Lower lobe of right lung (tissue), 2 donors: ENCODE measurements around the gene LRRC8C. TPM values are rescaled to one million over a fixed set of nuclear protein-coding genes. Genes with fewer than 3 reads are reported as not detected.
"Not testable (repeated sequence)": the region's sequence is repeated elsewhere in the genome, so short reads cannot be mapped to it uniquely, and the experiment has no call there.

Experiments
- ATAC-seq, 2 donors: fragments of 200-7000 bp; cut with Tn5 transposase; one replicate each; pipeline ENCODE4 v1.9.1; 2020 to 2022; ENCODE audit warnings: mild to moderate bottlenecking in 2 of 2, moderate library complexity in 2 of 2
- DNase-seq: peaks from one replicate; pipeline ENCODE4 v3.0.0-alpha.2; 2020
- H3K27ac ChIP-seq: fragments of 200-600 bp; one replicate; pipeline ENCODE4 v1.8.0; 2022
- H3K27me3 ChIP-seq: fragments of 200-600 bp; one replicate; pipeline ENCODE4 v1.8.0; 2022; ENCODE audit warnings: low read depth
- H3K36me3 ChIP-seq: fragments of 200-600 bp; one replicate; pipeline ENCODE4 v1.8.0; 2022; ENCODE audit warnings: mild to moderate bottlenecking
- H3K4me1 ChIP-seq: fragments of 200-600 bp; one replicate; pipeline ENCODE4 v1.8.0; 2022
- H3K4me3 ChIP-seq: fragments of 200-600 bp; one replicate; pipeline ENCODE4 v1.8.0; 2022; ENCODE audit warnings: mild to moderate bottlenecking
- H3K9me3 ChIP-seq: fragments of 200-600 bp; one replicate; pipeline ENCODE4 v1.8.0; 2022
- intact Hi-C: fragments of 100-400 bp; cut with DNase I; formaldehyde crosslinking; loops from one replicate; pipeline ENCODE4 v1.11.0; 2022
- total RNA-seq: library from RNA; stranded (reverse); fragmentation: NEBNext Ultra II Directional; extraction: Animal tissue kit (Norgen Biotek cat#: 25700); gene quantifications from one replicate; pipeline ENCODE4 v1.2.1, GENCODE V29; 2021
- TF ChIP-seq, protein P1 (sequence below): fragments of 200-600 bp; IDR thresholded peaks from one replicate; pipeline ENCODE4 v1.8.0; 2022; ENCODE audit warnings: antibody characterized with exemption, mild to moderate bottlenecking
- donor health status: DM: no; HTN: yes; CAD: no; lungs with severe emphysema.

LRRC8C gene
- total RNA-seq, 1 donor from 2014 or later = 13.0 TPM

GRCh38 chr1:89622895-89623294 is 10.0 kb upstream of the LRRC8C start:
- Histone ChIP-seq H3K27me3 (no peaks in the 10 kb centered on the region), H3K4me1 (no peaks in the 10 kb centered on the region), H3K9me3 (no peaks in the 10 kb centered on the region), H3K36me3 (no peaks in the 10 kb centered on the region), H3K4me3 (no peak overlapping the region), H3K27ac (no peak overlapping the region)
- intact Hi-C loops = loop anchor here (10.0 kb wide), 1 partner anchor 142 kb away; no protein-coding TSS in a partner anchor
- DNase-seq (no peak), ATAC-seq (no peak)
- TF ChIP-seq, protein P1, sequence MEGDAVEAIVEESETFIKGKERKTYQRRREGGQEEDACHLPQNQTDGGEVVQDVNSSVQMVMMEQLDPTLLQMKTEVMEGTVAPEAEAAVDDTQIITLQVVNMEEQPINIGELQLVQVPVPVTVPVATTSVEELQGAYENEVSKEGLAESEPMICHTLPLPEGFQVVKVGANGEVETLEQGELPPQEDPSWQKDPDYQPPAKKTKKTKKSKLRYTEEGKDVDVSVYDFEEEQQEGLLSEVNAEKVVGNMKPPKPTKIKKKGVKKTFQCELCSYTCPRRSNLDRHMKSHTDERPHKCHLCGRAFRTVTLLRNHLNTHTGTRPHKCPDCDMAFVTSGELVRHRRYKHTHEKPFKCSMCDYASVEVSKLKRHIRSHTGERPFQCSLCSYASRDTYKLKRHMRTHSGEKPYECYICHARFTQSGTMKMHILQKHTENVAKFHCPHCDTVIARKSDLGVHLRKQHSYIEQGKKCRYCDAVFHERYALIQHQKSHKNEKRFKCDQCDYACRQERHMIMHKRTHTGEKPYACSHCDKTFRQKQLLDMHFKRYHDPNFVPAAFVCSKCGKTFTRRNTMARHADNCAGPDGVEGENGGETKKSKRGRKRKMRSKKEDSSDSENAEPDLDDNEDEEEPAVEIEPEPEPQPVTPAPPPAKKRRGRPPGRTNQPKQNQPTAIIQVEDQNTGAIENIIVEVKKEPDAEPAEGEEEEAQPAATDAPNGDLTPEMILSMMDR = no peak

- H3K4me3 ChIP-seq = no peak overlapping the region
- DNase-seq (no peak), ATAC-seq (no peak)
- H3K9me3 ChIP-seq = no peaks in the 10 kb centered on the region
- TF ChIP-seq, protein P1 = no peak
- no peak overlapping the region for H3K27ac ChIP-seq
- intact Hi-C loops = loop anchor here (10.0 kb wide), 1 partner anchor 140 kb away; no protein-coding TSS in a partner anchor
- no peaks in the 10 kb centered on the region for H3K36me3 ChIP-seq
- no peaks in the 10 kb centered on the region for H3K4me1 ChIP-seq
- no peaks in the 10 kb centered on the region for H3K27me3 ChIP-seq
Observed at GRCh38 chr1:89624314-89624713, 8.6 kb upstream of the LRRC8C start.

GRCh38 chr1:89624715-89625323 is 8.1 kb upstream of the LRRC8C start:
- DNase-seq = no peak
- Histone ChIP-seq H3K36me3 (no peaks in the 10 kb centered on the region), H3K4me3 (no peak overlapping the region), H3K4me1 (no peaks in the 10 kb centered on the region), H3K9me3 (no peaks in the 10 kb centered on the region), H3K27me3 (no peaks in the 10 kb centered on the region), H3K27ac (no peak overlapping the region)
- intact Hi-C loops = loop anchor here (10.0 kb wide), 1 partner anchor 140 kb away; no protein-coding TSS in a partner anchor
- TF ChIP-seq, protein P1 = no peak
- ATAC-seq = no peak

DNA sequence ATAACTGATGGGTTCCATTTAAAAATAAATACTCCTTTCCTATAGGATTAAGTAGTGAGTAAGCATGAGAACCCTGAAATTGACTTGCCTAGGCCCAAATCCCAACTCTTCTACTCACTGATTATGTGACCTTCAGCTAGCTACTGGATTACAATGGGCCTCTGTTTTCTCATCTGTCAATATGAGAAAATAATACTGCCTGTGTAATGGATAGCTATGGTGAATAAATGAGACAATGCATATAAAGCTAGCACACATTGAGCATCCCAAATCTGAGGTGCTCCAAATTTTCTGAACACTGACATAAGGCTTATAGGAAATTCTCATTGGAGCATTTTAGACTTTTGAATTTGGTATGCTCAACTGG is 5.3 kb upstream of the LRRC8C start:
- Histone ChIP-seq H3K27me3 (no peaks in the 10 kb centered on the region), H3K9me3 (no peaks in the 10 kb centered on the region), H3K4me3 (no peak overlapping the region), H3K4me1 (peaks cover 12% of the 10 kb centered on the region), H3K36me3 (no peaks in the 10 kb centered on the region), H3K27ac (no peak overlapping the region)
- TF ChIP-seq, protein P1 = no peak
- ATAC-seq (no peak), DNase-seq (no peak)
- intact Hi-C loops = loop anchor here (10.0 kb wide), 1 partner anchor 137 kb away; no protein-coding TSS in a partner anchor

DNA sequence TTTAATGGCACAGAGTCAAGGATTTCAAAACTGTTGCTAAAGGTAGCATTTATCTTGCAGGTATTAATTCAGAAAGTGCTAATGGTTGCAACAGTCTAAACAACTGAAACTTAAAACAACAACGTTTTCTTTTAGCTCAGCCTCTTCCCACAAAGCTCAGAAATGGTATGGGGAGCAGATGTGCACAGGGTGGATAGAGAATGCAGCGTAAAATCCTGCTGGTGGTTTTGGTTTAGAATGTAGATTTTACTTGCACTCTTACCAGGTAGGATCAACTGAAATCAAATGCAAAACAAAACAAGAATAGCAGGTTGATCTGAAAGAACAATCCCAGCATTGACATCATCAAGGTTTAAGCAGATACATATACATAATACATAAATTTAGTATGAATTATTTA is 3.8 kb upstream of the LRRC8C start:
- intact Hi-C loops = loop anchor here (10.0 kb wide), 1 partner anchor 136 kb away; no protein-coding TSS in a partner anchor

DNA sequence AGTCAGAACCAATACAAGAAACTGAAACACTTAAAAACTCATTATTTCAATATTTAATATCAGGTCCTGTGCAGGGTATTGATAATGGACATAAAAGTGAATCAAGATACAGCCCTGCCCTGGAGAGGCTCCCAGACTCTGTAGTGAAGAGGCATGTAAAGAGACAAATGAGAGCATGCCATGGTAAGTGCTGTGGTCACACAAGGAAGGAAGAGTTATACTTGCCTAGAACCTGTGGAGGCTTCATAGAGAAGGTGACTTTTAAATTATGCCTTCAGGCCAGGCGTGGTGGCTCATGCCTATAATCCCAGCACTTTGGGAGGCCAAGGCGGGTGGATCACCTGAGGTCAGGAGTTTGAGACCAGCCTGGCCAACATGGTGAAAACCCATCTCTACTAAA is 3.3 kb upstream of the LRRC8C start:
- DNase-seq, H3K36me3 ChIP-seq, H3K9me3 ChIP-seq, H3K4me3 ChIP-seq, H3K27me3 ChIP-seq, ATAC-seq, H3K27ac ChIP-seq: not testable (repeated sequence)
- peaks cover 21% of the 10 kb centered on the region for H3K4me1 ChIP-seq
- intact Hi-C loops = loop anchor here (10.0 kb wide), 1 partner anchor 135 kb away; no protein-coding TSS in a partner anchor

More for the DNA sequence above, 3.8 kb upstream of the LRRC8C start:
- no peak for DNase-seq
- no peaks in the 10 kb centered on the region for H3K27me3 ChIP-seq
- TF ChIP-seq, protein P1 = no peak
- ATAC-seq = no peak
- no peak overlapping the region for H3K4me3 ChIP-seq
- H3K4me1 ChIP-seq = peaks cover 16% of the 10 kb centered on the region
- H3K36me3 ChIP-seq = no peaks in the 10 kb centered on the region
- no peaks in the 10 kb centered on the region for H3K9me3 ChIP-seq
- H3K27ac ChIP-seq = no peak overlapping the region
